CD14-positive monocyte (primary cell): ENCODE measurements around the gene DGAT2. TPM values are rescaled to one million over a fixed set of nuclear protein-coding genes. Genes with fewer than 3 reads are reported as not detected.

Source experiments
- DNase-seq, 3 donors: peaks; one replicate each; pipeline ENCODE4 v3.0.0-alpha.2; 2011 to 2022
- H2AFZ ChIP-seq: 2 replicates; pipeline ENCODE4 v1.6.0; 2012; ENCODE audit warnings: mild to moderate bottlenecking, low read depth, low read length, inconsistent platforms; ENCODE audit not compliant: insufficient read depth, poor library complexity, severe bottlenecking
- H3K27ac ChIP-seq, 2 donors: 1 replicate in 1 of 2; 2 replicates in 1 of 2; pipeline ENCODE4 v1.5.1; 2012 to 2013; ENCODE audit warnings: low read length in 2 of 2, control low read depth in 1 of 2, inconsistent platforms in 1 of 2, low read depth in 1 of 2, mild to moderate bottlenecking in 1 of 2
- H3K27me3 ChIP-seq, 2 donors: one replicate each; pipeline versions ENCODE4 v1.6.0 to v1.6.1; 2011 to 2013; ENCODE audit warnings: low read length in 2 of 2; ENCODE audit not compliant: control insufficient read depth in 2 of 2, insufficient read depth in 2 of 2
- H3K36me3 ChIP-seq, 2 donors: replicated peaks in 1 of 2; 1 replicate in 1 of 2; 2 replicates in 1 of 2; pipeline versions ENCODE4 v1.5.1 to v1.6.1; 2012 to 2013; ENCODE audit warnings: low read length in 2 of 2, control low read depth in 1 of 2, inconsistent platforms in 1 of 2, mild to moderate bottlenecking in 1 of 2; ENCODE audit not compliant: insufficient read depth in 2 of 2, control insufficient read depth in 1 of 2
- H3K4me1 ChIP-seq, 2 donors: 1 replicate in 1 of 2; 2 replicates in 1 of 2; pipeline versions ENCODE4 v1.5.1 to v1.6.1; 2012 to 2013; ENCODE audit warnings: low read length in 2 of 2, control low read depth in 1 of 2, inconsistent platforms in 1 of 2, mild to moderate bottlenecking in 1 of 2, moderate library complexity in 1 of 2; ENCODE audit not compliant: insufficient read depth in 2 of 2, control insufficient read depth in 1 of 2
- H3K4me2 ChIP-seq: replicated peaks from 2 replicates; pipeline ENCODE3; 2012; ENCODE audit warnings: low read length, moderate library complexity, mild to moderate bottlenecking; ENCODE audit not compliant: poor library complexity, severe bottlenecking; ENCODE audit errors: extremely low read depth
- H3K4me3 ChIP-seq, 3 experiments: fragments of 200-600 bp in 1 of 3; sonication (generic) in 1 of 3; replicated peaks in 1 of 3; 1 replicate in 2 of 3; 2 replicates in 1 of 3; pipeline ENCODE4 v1.5.1; 2011 to 2013; ENCODE audit warnings: low read length in 3 of 3, mild to moderate bottlenecking in 3 of 3, control low read depth in 2 of 3, low read depth in 2 of 3, inconsistent platforms in 1 of 3, moderate library complexity in 1 of 3
- H3K79me2 ChIP-seq: 2 replicates; pipeline ENCODE4 v1.6.0; 2012; ENCODE audit warnings: mild to moderate bottlenecking, control low read depth, inconsistent platforms, low read length, moderate library complexity; ENCODE audit not compliant: insufficient read depth
- H3K9ac ChIP-seq: 2 replicates; pipeline ENCODE4 v1.6.0; 2017; ENCODE audit warnings: low read length, mild to moderate bottlenecking; ENCODE audit not compliant: insufficient read depth, poor library complexity, severe bottlenecking
- H3K9me3 ChIP-seq, 2 donors: replicated peaks in 1 of 2; 1 replicate in 1 of 2; 2 replicates in 1 of 2; pipeline versions ENCODE4 v1.5.1 to v1.6.1; 2012 to 2013; ENCODE audit warnings: low read length in 2 of 2, control low read depth in 1 of 2; ENCODE audit not compliant: control insufficient read depth in 1 of 2, insufficient read depth in 1 of 2
- H4K20me1 ChIP-seq: 2 replicates; pipeline ENCODE4 v1.6.0; 2012; ENCODE audit warnings: mild to moderate bottlenecking, low read length, control low read depth, moderate library complexity; ENCODE audit not compliant: insufficient read depth
- H3K27ac Mint-ChIP-seq, 7 donors: one replicate each; pipeline ENCODE4 v1.8.0; 2020; ENCODE audit warnings: mild to moderate bottlenecking in 7 of 7, mixed read lengths in 7 of 7, moderate library complexity in 6 of 7, inconsistent platforms in 2 of 7
- H3K27me3 Mint-ChIP-seq, 3 donors: one replicate each; pipeline ENCODE4 v1.8.0; 2021 to 2022; ENCODE audit warnings: low read depth in 3 of 3, mild to moderate bottlenecking in 3 of 3, mixed read lengths in 3 of 3, moderate library complexity in 3 of 3, inconsistent platforms in 1 of 3
- H3K36me3 Mint-ChIP-seq, 2 donors: one replicate each; pipeline ENCODE4 v1.8.0; 2020; ENCODE audit warnings: mixed read lengths in 2 of 2, inconsistent platforms in 1 of 2, mild to moderate bottlenecking in 1 of 2
- H3K4me1 Mint-ChIP-seq: one replicate; pipeline ENCODE4 v1.8.0; 2020; ENCODE audit warnings: mild to moderate bottlenecking, mixed read lengths
- H3K4me3 Mint-ChIP-seq, 2 donors: one replicate each; pipeline ENCODE4 v1.8.0; 2020; ENCODE audit warnings: mild to moderate bottlenecking in 2 of 2, mixed read lengths in 2 of 2, moderate library complexity in 1 of 2
- H3K9me3 Mint-ChIP-seq, 7 donors: one replicate each; pipeline ENCODE4 v1.8.0; 2020 to 2022; ENCODE audit warnings: mixed read lengths in 7 of 7, mild to moderate bottlenecking in 6 of 7, moderate library complexity in 6 of 7, inconsistent platforms in 2 of 7
- WGBS: methylation state at CpG from one replicate; pipeline ENCODE4 v1.1.5; 2013; ENCODE audit warnings: missing lambda C conversion rate; ENCODE audit not compliant: insufficient coverage; 5-methylcytosine and 5-hydroxymethylcytosine counted together
- intact Hi-C, 2 donors: fragments of 100-400 bp; cut with micrococcal nuclease; formaldehyde crosslinking; loops; one replicate each; pipeline versions ENCODE4 v1.15.0 to v1.15.1; 2023
- polyA plus RNA-seq, 3 donors: library from polyadenylated mRNA; depleted of rRNA in 1 of 3; unstranded in 2 of 3; stranded (reverse) in 1 of 3; fragments of 300-500 nt in 2 of 3; fragments of >200 nt in 1 of 3; fragmentation: Illumina TruSeq in 2 of 3; gene quantifications; 1 replicate in 2 of 3; 2 replicates in 1 of 3; pipeline ENCODE4 v1.2.3, GENCODE V29; 2012 to 2021
- TF ChIP-seq, protein P1 (sequence below): fragments of 200-600 bp; IDR thresholded peaks from one replicate; pipeline ENCODE4 v1.8.0; 2022; ENCODE audit warnings: antibody characterized with exemption, mild to moderate bottlenecking

The DGAT2 gene
- polyA plus RNA-seq, 3 donors: 7.0 to 18.4 (median 14.8) TPM

DNA sequence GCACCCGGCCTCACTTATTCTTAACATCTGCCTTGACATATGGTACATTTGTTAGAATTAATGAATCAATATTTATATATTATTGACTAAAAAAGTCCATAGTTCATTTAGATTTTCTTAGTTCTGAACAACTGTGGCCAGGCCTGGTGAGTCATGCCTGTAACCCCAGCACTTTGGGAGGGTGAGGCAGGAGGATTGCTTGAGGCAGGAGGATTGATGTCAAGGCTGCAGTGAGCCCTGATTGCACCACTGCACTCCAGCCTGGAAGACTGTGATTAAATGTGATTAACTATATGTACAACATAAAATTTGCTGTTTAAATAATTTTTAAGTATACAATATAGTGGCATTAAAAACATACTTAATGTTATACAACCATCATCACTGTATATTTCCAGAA lies 52.1 kb downstream of the DGAT2 start:
- Histone ChIP-seq H3K9ac (no peak overlapping the region), H3K36me3 (no peaks in the 10 kb centered on the region), H3K4me2 (no peak overlapping the region), H3K4me1 (peaks cover 56 to 96% of the 10 kb centered on the region in 2 donors), H4K20me1 (peaks cover 29% of the 10 kb centered on the region), H3K79me2 (peaks cover 98% of the 10 kb centered on the region), H3K9me3 (no peaks in the 10 kb centered on the region), H3K4me3 (no peak overlapping the region), H2AFZ (no peak overlapping the region), H3K27ac (peak overlapping the region in 1 of 2 donors; percentile 20), H3K27me3 (no peaks in the 10 kb centered on the region)
- intact Hi-C loops: no loop called here
- Mint-ChIP-seq H3K4me1 (peaks cover 62% of the 10 kb centered on the region), H3K36me3 (peaks cover 9 to 15% of the 10 kb centered on the region in 2 donors), H3K27me3 (no peaks in the 10 kb centered on the region), H3K27ac (peak overlapping the region in 3 of 7 donors; percentile 54 to 80 (median 64)), H3K4me3 (no peak overlapping the region), H3K9me3 (no peaks in the 10 kb centered on the region)
- DNase-seq: peak in 1 of 3 donors; percentile 49
- no CpG with 5 or more reads among the region's 1 CpG for WGBS
- TF ChIP-seq, protein P1, sequence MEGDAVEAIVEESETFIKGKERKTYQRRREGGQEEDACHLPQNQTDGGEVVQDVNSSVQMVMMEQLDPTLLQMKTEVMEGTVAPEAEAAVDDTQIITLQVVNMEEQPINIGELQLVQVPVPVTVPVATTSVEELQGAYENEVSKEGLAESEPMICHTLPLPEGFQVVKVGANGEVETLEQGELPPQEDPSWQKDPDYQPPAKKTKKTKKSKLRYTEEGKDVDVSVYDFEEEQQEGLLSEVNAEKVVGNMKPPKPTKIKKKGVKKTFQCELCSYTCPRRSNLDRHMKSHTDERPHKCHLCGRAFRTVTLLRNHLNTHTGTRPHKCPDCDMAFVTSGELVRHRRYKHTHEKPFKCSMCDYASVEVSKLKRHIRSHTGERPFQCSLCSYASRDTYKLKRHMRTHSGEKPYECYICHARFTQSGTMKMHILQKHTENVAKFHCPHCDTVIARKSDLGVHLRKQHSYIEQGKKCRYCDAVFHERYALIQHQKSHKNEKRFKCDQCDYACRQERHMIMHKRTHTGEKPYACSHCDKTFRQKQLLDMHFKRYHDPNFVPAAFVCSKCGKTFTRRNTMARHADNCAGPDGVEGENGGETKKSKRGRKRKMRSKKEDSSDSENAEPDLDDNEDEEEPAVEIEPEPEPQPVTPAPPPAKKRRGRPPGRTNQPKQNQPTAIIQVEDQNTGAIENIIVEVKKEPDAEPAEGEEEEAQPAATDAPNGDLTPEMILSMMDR: no peak

DNA sequence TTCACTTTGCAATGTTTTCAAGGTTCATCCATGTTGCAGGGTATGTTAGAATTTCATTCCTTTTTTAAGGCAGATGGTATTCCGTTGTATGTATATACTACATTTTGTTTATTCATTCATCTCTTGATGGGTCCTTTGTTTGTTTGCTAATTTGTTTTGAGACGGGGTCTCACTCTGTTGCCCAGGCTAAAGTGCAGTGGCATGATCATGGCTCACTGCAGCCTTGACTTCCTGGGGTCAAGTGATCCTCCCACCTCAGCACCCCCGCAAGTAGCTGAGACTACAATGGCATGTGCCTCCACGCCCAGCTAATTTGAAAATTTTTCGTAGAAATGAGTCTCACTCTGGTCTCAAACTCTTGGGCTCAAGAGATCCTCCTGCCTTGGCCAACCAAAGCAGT lies 52.6 kb downstream of the DGAT2 start:
- DNase-seq: no peak
- Histone ChIP-seq H3K4me1 (peaks cover 61 to 97% of the 10 kb centered on the region in 2 donors), H3K27ac (peak overlapping the region in 1 of 2 donors; percentile 20), H3K36me3 (no peaks in the 10 kb centered on the region), H3K79me2 (peaks cover 98% of the 10 kb centered on the region), H3K4me2 (no peak overlapping the region), H4K20me1 (peaks cover 29% of the 10 kb centered on the region), H3K27me3 (no peaks in the 10 kb centered on the region), H2AFZ (no peak overlapping the region), H3K9me3 (no peaks in the 10 kb centered on the region), H3K9ac (no peak overlapping the region), H3K4me3 (no peak overlapping the region)
- Mint-ChIP-seq H3K4me1 (peaks cover 68% of the 10 kb centered on the region), H3K4me3 (no peak overlapping the region), H3K9me3 (no peaks in the 10 kb centered on the region), H3K27ac (peak overlapping the region; percentile 26 to 83 (median 64)), H3K27me3 (no peaks in the 10 kb centered on the region), H3K36me3 (peaks cover 9 to 15% of the 10 kb centered on the region in 2 donors)
- intact Hi-C loops: no loop called here
- 83% methylated on average over 4 of the region's 5 CpGs for WGBS
- TF ChIP-seq, protein P1: no peak
